HepG2 (cell line): ENCODE measurements around the gene RAB11FIP5. TPM values are rescaled to one million over a fixed set of nuclear protein-coding genes. Genes with fewer than 3 reads are reported as not detected.

Experiments used
- EED ChIP-seq: sonication (generic); formaldehyde crosslinking; IDR thresholded peaks from 2 replicates; pipeline ENCODE4 v1.5.0; 2020; ENCODE audit warnings: mild to moderate bottlenecking, missing genetic modification reagents
- EP300 ChIP-seq, 3 experiments: sonication (generic) in 1 of 3; formaldehyde crosslinking in 1 of 3; IDR thresholded peaks; 2 replicates each; pipeline versions ENCODE4 v1.5.1 to v1.6.1; 2011 to 2020; ENCODE audit warnings: low read depth in 2 of 3, low read length in 2 of 3, borderline replicate concordance in 1 of 3, improper control_type of control experiment in 1 of 3, mild to moderate bottlenecking in 1 of 3, missing genetic modification reagents in 1 of 3, moderate library complexity in 1 of 3
- HNRNPL ChIP-seq: fragments of 200-400 bp; formaldehyde crosslinking; IDR thresholded peaks from 2 replicates; pipeline ENCODE4 v1.6.1; 2017; ENCODE audit warnings: mild to moderate bottlenecking, low read depth, low read length
- NR2F6 ChIP-seq, 2 experiments: IDR thresholded peaks; 2 replicates each; pipeline ENCODE4 v1.6.1; 2016; ENCODE audit warnings: antibody characterized with exemption in 1 of 2, mild to moderate bottlenecking in 1 of 2
- PHF21A ChIP-seq: sonication (generic); formaldehyde crosslinking; IDR thresholded peaks from 2 replicates; pipeline ENCODE4 v1.5.0; 2020; ENCODE audit warnings: mild to moderate bottlenecking, missing genetic modification reagents
- RBM22 ChIP-seq: fragments of 200-400 bp; formaldehyde crosslinking; optimal IDR thresholded peaks from 2 replicates; pipeline ENCODE3; 2017; ENCODE audit warnings: mild to moderate bottlenecking, low read length, moderate library complexity
- RORA ChIP-seq: sonication (generic); formaldehyde crosslinking; IDR thresholded peaks from 2 replicates; pipeline ENCODE4 v1.5.0; 2020; ENCODE audit warnings: mild to moderate bottlenecking, missing genetic modification reagents, moderate library complexity
- SAP130 ChIP-seq: IDR thresholded peaks from 2 replicates; pipeline ENCODE4 v1.6.1; 2016; ENCODE audit warnings: low read depth
- TOE1 ChIP-seq: sonication (generic); formaldehyde crosslinking; IDR thresholded peaks from 2 replicates; pipeline ENCODE4 v1.4.0; 2020; ENCODE audit warnings: mild to moderate bottlenecking, missing genetic modification reagents
- ZNF142 ChIP-seq: sonication (generic); formaldehyde crosslinking; IDR thresholded peaks from 2 replicates; pipeline ENCODE4 v1.4.0; 2020; ENCODE audit warnings: missing genetic modification reagents
- ZNF318 ChIP-seq: sonication (generic); formaldehyde crosslinking; IDR thresholded peaks from 2 replicates; pipeline ENCODE4 v1.4.0; 2020; ENCODE audit warnings: mild to moderate bottlenecking, missing genetic modification reagents
- ZNF33B ChIP-seq: sonication (generic); formaldehyde crosslinking; IDR thresholded peaks from 2 replicates; pipeline ENCODE4 v1.5.1; 2020; ENCODE audit warnings: mild to moderate bottlenecking, missing genetic modification reagents
- ZNF550 ChIP-seq: sonication (generic); formaldehyde crosslinking; IDR thresholded peaks from 2 replicates; pipeline ENCODE4 v1.4.0; 2020; ENCODE audit warnings: mild to moderate bottlenecking, missing genetic modification reagents, borderline replicate concordance
- ZNF879 ChIP-seq: sonication (generic); formaldehyde crosslinking; IDR thresholded peaks from 2 replicates; pipeline ENCODE4 v1.8.1; 2023; ENCODE audit warnings: missing genetic modification reagents
- polyA plus RNA-seq, 8 experiments: library from polyadenylated mRNA; depleted of rRNA in 3 of 8; stranded (reverse) in 7 of 8; unstranded in 1 of 8; fragments of >200 nt; fragmentation: Illumina TruSeq in 4 of 8; extraction: Trizol in 4 of 8; gene quantifications; 2 replicates each; pipeline versions ENCODE4 v1.2.1 to v1.2.3, GENCODE V29; 2011 to 2016; ENCODE audit warnings: low read depth in 4 of 8, missing spikeins in 1 of 8, mixed read lengths in 1 of 8; ENCODE audit not compliant: insufficient read depth in 1 of 8
- total RNA-seq, 5 experiments: library from RNA; depleted of rRNA; stranded (reverse); fragments of >200 nt; fragmentation: Illumina TruSeq; extraction: Trizol; gene quantifications; 2 replicates each; pipeline ENCODE4 v1.2.3, GENCODE V29; 2016; ENCODE audit warnings: low read depth in 1 of 5

The RAB11FIP5 gene
- total and polyA plus RNA-seq, 2 of the 13 experiments (the other 11 are each of a cell fraction or from before 2014, with no cell fraction given): 9.4 to 22.9 TPM

GRCh38 chr2:73091164-73091563 lies 21.6 kb downstream of the RAB11FIP5 start (continued):
- TF ChIP-seq ZNF142 (CRISPR knock-in tag) (no peak), SAP130 (peak; percentile 59; the same call in 1 of the 2 replicates), ZNF550 (CRISPR knock-in tag) (no peak), EED (no peak), ZNF318 (0 out of 2 replicates have a peak, but pooled peaks have one; percentile 60), ZNF33B (CRISPR knock-in tag) (no peak), HNRNPL (0 out of 2 replicates have a peak, but pooled peaks have one; percentile 64), RBM22 (peak; percentile 38), PHF21A (CRISPR knock-in tag) (peak; percentile 18; the same call in 1 of the 2 replicates), TOE1 (CRISPR knock-in tag) (no peak), NR2F6 (IDR thresholded peaks at IDR 0.05) (no peak), NR2F6 (CRISPR knock-in tag; IDR thresholded peaks at IDR 0.05) (peak; percentile 33; the same call in 1 of the 2 replicates), RORA (CRISPR knock-in tag) (no peak), ZNF879 (CRISPR knock-in tag) (no peak), EP300 (IDR thresholded peaks at IDR 0.05; ENCODE audit: low read depth in 2 of 2, low read length in 2 of 2) (peak; percentile 35 to 40; a peak in 1 of 4 replicates), EP300 (CRISPR knock-in tag; IDR thresholded peaks at IDR 0.05; ENCODE audit: borderline replicate concordance) (no peak)
